Brain microvascular endothelial cell (primary cell): ENCODE results near the gene HRH2.

Experiments used
- DNase-seq: peaks from one replicate; pipeline ENCODE4 v3.0.0-alpha.2; 2020
- H3K27ac ChIP-seq: fragments of 250-450 bp; sonication (Bioruptor Pico); 2 replicates; pipeline ENCODE4 v1.5.1; 2020; ENCODE audit warnings: mild to moderate bottlenecking, moderate library complexity
- H3K27me3 ChIP-seq: fragments of 250-450 bp; sonication (Bioruptor Pico); replicated peaks from 2 replicates; pipeline ENCODE4 v1.5.1; 2020; ENCODE audit warnings: mild to moderate bottlenecking
- H3K36me3 ChIP-seq: fragments of 250-450 bp; sonication (Bioruptor Pico); replicated peaks from 2 replicates; pipeline ENCODE4 v1.5.1; 2020; ENCODE audit warnings: mild to moderate bottlenecking
- H3K4me3 ChIP-seq: 2 replicates; pipeline ENCODE4 v1.5.1; 2011; ENCODE audit warnings: low read depth, mild to moderate bottlenecking, control low read depth, low read length, moderate library complexity
- in situ Hi-C: cut with HindIII; loops from 2 replicates; pipeline ENCODE4 v1.10.0; 2017; ENCODE audit warnings: low sequenced_read_pairs, low pct_ligation_motif_present
- TF ChIP-seq, protein P1 (sequence below): IDR thresholded peaks from 2 replicates; pipeline ENCODE4 v1.5.1; 2011; ENCODE audit warnings: low read depth, mild to moderate bottlenecking, moderate library complexity, low read length, control low read depth, inconsistent platforms; ENCODE audit errors: missing control alignments

HRH2 gene

GRCh38 chr5:175629793-175630192, 28.1 kb upstream of the HRH2 start:
- Histone ChIP-seq H3K27ac (no peak overlapping the region), H3K4me3 (no peak overlapping the region), H3K27me3 (no peaks in the 10 kb centered on the region), H3K36me3 (no peaks in the 10 kb centered on the region)
- DNase-seq, result no peak
- in situ Hi-C loops, result no loop called here
- TF ChIP-seq, protein P1, sequence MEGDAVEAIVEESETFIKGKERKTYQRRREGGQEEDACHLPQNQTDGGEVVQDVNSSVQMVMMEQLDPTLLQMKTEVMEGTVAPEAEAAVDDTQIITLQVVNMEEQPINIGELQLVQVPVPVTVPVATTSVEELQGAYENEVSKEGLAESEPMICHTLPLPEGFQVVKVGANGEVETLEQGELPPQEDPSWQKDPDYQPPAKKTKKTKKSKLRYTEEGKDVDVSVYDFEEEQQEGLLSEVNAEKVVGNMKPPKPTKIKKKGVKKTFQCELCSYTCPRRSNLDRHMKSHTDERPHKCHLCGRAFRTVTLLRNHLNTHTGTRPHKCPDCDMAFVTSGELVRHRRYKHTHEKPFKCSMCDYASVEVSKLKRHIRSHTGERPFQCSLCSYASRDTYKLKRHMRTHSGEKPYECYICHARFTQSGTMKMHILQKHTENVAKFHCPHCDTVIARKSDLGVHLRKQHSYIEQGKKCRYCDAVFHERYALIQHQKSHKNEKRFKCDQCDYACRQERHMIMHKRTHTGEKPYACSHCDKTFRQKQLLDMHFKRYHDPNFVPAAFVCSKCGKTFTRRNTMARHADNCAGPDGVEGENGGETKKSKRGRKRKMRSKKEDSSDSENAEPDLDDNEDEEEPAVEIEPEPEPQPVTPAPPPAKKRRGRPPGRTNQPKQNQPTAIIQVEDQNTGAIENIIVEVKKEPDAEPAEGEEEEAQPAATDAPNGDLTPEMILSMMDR, result no peak

- no peak overlapping the region for H3K4me3 ChIP-seq
- H3K27me3 ChIP-seq, result no peaks in the 10 kb centered on the region
- no peak overlapping the region for H3K27ac ChIP-seq
- TF ChIP-seq, protein P1, result no peak
- in situ Hi-C loops, result no loop called here
- H3K36me3 ChIP-seq, result no peaks in the 10 kb centered on the region
- no peak for DNase-seq
These were observed 21.9 kb upstream of the HRH2 start for GRCh38 chr5:175635854-175636584.

DNA sequence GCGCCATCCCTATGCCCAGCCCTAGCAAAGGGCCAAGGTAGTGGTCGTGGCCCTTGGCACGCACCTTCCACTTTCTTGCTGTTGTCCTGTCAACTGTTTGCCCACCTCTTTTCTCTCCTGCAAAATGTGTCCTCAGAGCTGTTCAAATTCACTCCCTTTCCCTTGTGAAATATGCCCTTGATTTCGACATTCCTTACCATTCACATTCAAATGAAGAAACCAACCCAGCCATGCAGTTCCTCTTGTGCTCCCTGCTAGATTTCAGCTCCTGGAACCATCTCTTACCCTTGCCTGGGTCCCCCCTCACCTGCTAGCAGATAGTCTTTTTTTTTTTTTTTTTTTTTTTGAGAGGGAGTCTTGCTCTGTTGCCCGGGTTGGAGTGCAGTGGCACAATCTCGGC, 19.6 kb upstream of the HRH2 start:
- in situ Hi-C loops, result no loop called here
- no peaks in the 10 kb centered on the region for H3K36me3 ChIP-seq
- no peak overlapping the region for H3K27ac ChIP-seq
- TF ChIP-seq, protein P1, result no peak
- no peaks in the 10 kb centered on the region for H3K27me3 ChIP-seq
- DNase-seq, result no peak
- H3K4me3 ChIP-seq, result no peak overlapping the region

- DNase-seq, result no peak
- TF ChIP-seq, protein P1, result no peak
- H3K27ac ChIP-seq, result no peak overlapping the region
- no peaks in the 10 kb centered on the region for H3K36me3 ChIP-seq
- H3K27me3 ChIP-seq, result no peaks in the 10 kb centered on the region
- no peak overlapping the region for H3K4me3 ChIP-seq
- in situ Hi-C loops, result no loop called here
These were observed 17.6 kb upstream of the HRH2 start for GRCh38 chr5:175640106-175640775.

- no peaks in the 10 kb centered on the region for H3K36me3 ChIP-seq
- no peak overlapping the region for H3K27ac ChIP-seq
- TF ChIP-seq, protein P1, result no peak
- in situ Hi-C loops, result no loop called here
- no peak overlapping the region for H3K4me3 ChIP-seq
- DNase-seq, result no peak
- H3K27me3 ChIP-seq, result no peaks in the 10 kb centered on the region
These were observed 14.9 kb upstream of the HRH2 start for GRCh38 chr5:175642998-175643397.
